ENCODE results near the gene SFXN5.

SFXN5 gene

DNA sequence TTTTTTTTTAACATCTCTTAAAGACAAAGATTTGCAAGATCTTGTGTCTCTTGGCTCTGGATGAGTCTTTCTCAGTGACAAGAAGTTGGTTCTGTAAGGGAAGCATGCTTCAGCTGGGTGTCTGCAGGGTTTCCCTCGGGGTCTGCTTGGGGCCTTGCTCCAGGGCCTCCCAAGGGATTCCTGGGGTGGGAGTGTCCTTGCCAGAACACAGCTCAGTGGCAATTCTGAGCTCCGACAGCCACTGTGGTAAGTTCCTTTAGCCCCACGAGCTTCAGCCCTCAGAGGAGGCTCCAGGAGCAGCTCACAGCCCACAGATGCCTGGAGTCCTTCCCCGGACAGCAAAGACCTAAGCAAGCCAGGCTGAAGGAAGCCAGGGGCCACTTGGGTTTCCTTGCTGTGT lies 101.8 kb downstream of the SFXN5 start:
- DNase-seq = no peak

DNA sequence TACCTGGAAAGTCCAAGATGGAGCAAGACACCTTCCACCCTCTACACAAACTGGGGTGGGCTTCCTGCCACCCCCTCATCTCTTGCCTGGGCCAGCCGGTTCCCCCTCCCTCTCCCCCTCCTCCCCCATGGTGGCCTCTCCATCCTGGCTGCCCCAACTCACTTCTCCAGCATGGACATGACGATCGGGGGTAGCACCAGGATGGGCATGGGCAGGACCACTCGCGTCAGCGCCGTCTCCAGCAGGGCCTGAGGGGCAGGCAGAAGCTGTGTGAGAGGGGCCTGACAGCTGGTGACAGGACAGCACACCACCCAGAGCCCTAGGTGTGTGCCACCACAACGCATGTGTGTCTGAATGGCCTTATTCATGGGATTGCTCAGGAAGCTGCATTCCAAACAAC lies 103.2 kb downstream of the SFXN5 start:
- no peak for DNase-seq

DNA sequence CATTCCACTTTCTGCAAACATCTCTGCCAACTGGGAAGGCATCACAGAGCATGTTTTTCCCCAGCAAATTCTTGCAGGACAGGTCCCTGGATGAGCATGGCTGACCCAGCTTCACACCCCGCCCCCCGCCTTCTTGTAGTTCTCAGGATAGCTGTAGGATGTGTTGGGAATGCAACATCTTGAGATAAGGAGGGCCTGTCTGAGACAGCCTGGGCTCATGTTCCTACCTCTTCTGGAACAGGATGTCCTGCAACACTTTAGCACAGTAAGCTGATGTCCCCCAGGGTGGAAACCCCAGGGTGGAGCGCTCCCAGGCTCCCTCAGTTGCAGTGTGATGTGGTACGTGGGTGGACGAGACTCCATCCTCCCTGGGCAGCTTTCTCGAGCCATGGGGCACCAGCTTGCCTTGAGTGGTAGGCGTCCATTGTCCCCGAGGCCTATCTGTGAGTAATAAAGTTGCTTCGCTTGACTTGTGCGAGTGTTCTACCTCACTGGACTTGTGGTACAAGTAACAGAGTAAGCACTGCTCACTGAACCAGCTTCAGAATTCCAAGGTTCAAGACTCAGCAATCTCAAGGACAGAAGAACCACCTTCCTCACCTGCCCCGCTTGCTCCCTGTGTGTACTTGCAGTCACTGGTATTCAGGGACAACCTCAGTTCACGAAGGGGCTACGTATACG lies 105.6 kb downstream of the SFXN5 start:
- DNase-seq = no peak

DNA sequence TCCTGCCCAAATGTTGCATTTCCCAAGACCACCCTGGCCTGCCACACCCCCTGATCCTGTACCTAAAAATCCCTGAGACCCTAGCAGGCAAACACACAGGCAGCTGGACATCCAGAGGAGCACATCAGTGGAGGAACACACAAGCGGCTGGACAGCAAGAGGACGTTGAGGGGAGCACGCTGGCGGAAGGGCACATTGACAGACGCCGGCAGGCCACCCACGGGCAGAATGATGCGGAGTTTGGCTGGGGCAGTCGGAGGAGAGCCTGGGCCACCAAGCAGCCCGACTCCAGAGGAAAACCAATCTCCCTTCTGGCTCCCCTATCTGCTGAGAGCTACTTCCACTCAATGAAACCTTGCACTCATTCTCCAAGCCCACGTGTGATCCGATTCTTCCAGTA lies 106.5 kb downstream of the SFXN5 start:
- no peak for DNase-seq

DNA sequence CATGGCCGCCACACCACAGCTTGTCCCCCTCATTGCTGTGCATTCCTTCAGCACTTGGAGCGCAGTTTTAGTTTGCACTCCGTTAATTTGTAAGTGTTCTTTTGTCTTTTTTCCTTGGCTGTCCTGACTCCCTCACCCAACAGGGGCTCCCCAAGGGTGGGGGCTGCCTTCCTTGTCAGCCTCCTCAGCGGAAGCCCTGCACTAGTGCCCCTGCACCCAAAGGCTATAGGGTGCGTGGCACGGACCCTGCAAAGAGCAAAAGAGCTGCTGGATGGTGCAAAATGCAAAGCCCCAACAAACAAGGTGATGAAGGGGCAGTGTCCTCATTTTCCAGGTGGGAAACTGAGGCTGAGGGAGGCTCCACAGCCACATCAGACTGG lies 107.4 kb downstream of the SFXN5 start:
- DNase-seq = no peak

DNA sequence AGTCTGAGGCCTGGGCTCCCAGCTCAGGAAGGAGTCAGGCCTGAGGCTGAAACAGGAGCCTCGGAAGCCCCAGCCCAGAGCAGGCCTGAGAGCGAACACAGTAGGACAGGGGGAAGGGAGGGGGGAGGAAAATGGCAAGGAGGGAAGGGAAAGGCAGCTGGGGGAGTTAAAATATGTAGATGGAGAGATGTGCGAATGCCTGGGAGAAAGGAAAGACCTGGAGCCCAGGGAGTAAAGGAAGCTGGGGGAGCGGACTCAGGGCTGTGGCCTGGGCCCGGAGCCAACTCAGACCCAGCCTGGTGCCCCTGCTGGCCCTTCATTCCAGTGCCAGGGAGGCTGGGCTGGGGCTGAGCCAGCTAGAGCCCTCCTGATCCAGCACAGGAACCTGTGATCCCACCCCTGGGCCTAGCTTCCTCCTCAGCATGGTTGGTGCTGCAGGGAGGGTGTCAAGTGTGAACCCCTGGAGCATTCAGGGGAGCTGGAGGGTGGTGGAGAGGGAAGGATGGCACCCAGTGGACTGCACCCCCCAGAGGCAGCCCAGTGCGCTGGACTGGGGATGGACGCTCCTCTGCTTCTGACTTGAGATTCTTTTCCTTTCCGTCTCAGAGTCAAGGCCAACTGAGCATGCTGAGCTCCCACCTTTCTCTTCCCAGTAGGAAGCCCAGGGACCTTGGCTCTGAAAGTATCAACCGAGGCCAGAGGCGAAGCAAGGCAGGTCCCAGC lies 107.9 kb downstream of the SFXN5 start:
- DNase-seq = no peak

DNA sequence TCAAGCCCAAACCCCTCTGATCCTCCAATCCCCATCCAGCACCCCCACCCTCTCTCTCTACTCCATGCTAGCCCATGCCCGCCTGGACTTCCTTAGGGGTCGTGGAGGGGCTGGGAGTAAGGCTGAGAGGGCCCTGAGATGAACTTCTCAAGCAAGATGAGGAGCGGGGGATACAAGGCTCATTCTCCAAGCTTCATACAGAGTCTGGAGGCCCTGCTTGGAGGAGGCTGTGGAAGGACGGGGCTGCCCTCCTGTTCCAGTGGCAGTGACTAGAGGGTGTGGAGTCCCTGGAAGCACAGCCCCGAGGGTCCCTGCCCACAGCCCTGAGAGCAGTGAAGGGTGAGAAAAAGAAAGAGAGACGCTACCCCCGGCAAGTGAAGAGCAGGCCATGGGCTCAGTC lies 108.6 kb downstream of the SFXN5 start:
- no peak for DNase-seq

DNA sequence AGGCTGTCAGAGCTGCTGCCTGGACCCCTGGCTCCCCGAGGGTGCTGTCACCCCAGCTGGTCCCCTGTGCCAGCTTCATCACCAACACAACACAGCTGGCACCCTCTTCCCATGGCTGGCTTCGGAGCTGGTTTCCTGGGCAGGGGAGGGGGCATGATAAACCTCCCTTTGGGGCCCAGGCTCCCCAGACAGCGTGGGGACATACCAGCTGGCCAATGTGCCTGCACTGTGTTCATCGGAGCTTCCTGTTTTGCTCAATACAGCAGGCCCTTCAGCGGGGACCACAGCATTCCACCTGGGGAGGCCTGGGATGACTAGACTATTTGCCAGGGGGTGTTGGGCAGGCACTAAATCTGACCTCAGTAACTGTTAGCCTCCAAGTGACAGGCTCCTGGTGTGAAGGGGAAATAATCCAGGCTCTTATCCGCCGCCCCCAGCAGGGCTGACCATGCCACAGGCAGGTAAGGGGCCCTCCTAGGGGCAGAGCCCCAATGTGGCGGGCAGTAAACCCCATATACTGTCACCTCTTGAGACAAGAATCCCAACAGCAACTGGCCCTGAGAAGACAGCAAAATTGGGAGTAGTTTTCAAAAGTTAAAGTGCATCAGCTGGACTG lies 109.6 kb downstream of the SFXN5 start:
- DNase-seq = no peak

DNA sequence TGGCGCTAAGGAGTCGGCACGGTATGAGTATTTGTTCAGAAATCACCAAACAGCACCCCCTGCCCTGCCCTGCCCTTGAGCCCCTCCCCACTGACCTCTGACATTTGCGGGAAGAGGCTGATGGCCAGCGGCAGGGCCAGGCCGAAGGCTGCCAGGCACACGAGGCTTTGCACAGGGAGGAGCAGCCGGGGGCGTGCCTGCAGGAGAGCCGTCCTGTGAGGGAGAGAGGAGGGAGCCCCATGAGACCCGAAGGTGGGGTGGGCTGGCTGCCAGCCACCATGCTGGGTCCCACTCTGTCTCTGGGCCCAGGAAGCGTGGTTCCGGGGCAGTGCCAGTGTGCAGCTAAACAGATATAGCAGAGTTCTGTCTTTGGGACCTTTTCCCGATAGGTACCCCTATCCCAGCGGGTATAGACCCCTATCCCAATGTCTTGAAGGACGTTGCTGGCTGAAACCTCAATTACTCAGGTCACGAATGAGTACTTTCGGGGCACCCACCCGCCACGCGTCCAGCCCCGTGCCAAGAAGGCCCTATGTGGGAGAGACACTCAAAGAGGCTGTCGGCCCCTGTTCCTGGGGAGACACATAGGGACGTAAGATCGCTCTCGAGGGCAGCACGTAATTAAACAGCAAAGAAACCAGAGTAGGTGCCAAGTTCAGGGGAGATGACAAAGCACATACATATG lies 110.3 kb downstream of the SFXN5 start:
- DNase-seq = no peak

DNA sequence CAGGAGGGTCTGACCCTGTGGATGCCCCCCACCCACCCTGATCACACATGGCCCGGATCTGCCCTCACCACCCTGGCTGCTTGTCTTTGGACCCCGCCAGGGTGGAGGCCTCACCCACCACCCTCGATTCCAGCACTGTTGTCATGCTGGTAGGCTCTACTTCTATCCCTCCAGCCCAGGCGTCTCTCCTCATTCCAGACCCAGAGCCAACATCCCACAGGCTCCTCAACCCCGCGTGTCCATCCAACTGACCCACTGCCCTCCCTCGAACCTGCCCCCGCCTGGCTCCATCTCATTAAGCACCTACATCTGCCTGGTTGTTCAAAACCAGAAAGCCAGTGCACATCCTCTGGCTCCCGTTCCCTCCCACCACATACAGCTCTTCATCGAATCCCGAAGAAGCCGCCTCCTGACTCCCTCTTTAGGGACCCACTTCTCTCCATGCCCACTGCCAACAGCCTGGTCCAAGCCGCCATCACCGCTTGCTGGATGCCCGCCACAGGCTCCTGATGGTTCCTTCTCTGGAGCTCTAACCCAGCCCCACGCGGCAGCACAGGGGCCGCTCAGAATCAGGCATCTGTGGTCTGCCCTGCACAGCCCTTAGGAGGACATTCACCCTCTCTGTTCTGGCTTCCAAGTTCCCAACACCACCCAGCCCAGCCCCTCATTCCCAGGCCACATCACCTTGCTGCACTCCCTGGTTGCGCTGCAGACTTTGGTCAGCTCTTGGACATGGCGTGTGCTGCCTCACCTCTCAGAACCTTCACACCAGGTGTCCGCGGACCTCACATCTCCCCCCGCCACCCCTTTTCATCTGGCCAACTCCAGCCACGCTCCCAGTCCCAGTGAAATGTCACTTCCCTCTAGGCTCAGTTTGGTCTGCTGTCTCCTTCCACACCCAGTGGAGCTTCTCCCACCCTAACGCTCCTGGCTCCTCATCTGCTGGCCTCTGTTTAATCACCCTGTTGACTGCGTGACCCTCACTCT lies 111.2 kb downstream of the SFXN5 start:
- no peak for DNase-seq

DNA sequence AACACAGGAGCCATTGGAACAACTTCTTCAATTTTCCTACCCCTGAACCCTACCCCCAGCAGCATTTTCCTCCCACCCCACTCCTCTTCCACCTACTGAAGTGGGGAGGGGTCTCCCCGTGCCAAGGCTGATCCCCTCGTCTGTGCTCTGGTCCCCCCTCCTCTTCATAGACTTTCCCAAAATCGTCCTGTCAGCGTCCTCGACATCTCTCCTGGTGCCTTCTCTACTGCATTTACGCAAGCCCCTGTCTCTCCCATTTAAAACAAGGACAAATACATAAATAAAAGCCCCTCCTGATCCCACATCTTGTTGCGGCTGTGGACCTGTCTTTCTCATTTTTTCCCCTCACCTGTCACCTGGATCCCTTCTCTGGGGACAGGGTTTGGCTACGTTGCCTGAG lies 112.0 kb downstream of the SFXN5 start:
- DNase-seq = no peak

DNA sequence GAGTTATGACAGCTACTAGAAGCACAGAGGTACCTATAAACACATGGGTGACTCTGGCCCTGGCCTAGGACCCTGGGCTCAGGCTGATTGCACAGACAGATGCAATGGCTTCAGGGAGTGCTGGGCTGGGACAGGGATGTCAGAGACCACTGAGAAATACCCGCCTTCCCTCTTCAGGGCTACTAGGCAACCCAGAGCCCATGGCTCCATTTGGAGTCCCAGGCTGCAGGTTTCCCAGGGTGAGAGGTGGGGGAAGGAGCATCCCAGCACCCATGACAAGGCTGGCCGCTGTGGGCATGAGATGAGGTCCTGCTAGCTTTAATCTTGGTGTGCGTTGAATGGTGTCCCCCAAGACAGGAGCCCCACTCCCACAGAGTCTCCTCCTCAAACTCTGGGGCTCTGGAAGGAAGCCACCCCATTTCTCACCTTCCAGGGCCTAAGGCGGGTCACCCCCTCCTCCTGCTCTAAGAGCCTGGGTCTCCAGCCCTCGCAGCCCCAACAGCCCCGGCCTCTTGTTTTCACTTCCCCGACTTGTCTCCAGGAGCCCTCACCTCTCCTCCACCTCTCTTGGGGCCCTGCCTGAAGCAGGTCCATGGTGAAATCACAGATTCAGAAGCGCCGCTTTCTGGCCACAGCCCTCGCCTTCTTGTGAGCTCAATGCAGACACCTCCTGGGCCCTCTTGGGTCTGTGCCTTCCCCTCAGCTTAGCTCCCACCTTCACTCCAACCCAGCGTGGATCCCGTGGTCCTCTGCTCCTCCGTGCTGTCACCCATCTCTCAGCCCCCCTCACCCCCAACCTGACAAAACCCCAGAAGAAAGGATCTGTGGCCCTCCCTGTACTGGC lies 112.7 kb downstream of the SFXN5 start:
- DNase-seq = no peak

DNA sequence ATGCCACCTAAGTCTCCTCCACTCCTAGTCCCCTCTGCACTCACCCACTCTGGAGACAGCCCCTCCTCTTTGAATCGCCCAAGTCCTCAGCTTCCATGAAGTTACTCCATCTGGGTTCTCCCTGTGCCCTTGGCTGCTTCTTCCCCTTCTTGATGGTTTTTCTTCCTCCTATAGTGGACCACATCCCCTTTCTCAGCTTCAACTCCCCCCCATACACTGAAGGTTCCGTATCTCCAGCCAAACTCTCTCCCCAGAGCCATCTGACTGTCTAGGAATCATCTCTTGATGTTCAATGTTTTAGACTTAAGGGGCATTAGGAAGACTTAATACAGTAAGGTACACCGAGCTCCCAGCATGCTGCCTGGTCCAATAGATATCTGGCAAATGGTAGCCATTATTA lies 114.6 kb downstream of the SFXN5 start:
- no peak for DNase-seq

DNA sequence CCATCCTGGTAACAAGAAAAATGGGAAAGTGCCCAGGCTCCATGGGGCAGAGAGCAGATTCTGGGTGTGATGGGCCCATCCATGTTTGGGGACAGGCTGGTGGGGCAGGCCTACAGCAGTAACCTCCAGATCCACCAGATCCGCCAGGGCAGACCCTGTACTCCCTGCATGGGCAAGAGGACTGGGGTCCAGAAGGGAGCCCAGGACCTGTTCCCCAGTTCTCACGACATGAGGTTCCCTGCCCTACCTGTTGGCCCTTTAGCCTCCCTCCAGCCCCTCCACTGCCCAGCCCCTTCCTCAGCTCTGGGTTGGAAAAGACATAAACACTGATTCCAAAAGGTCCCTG lies 115.5 kb downstream of the SFXN5 start:
- no peak for DNase-seq

DNA sequence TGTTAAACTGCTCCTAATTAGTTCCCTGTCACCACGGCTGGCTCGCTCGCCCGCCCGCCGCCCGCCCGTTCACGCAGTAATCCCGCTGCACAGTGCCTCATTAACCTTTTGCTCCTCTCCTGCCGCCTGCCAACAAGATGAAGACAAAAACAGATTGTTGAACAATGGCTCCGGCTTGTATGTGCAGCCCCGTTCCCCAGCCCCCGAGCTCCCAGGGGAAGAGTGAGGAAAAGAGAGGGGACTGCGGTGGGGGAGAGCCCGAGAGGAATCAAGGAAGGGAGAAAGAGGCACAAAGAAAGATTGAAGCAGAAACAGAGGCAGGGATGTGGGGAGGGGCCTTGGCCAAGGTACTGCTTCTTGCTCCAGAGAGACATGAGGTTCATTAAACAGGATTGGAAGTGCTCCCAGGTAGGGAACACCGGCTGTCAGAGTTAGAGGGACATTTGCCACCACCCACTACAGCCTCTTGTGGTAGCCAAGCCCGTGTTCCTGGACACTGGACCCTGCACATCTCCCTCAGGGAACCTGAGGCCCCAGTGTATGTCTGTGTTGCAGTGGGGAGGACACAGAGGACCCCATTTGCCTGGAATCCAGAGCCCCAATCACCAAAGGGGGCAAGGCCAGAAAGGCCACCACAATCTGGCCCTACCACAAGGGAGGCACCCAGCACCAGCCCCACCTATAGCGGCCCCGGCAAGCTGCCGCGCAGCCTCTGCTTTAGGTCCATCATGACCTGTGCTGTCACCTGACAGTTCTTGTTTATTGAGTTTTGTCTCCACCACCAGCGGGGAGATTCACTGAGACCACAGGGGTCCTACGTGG lies 116.1 kb downstream of the SFXN5 start:
- no peak for DNase-seq

DNA sequence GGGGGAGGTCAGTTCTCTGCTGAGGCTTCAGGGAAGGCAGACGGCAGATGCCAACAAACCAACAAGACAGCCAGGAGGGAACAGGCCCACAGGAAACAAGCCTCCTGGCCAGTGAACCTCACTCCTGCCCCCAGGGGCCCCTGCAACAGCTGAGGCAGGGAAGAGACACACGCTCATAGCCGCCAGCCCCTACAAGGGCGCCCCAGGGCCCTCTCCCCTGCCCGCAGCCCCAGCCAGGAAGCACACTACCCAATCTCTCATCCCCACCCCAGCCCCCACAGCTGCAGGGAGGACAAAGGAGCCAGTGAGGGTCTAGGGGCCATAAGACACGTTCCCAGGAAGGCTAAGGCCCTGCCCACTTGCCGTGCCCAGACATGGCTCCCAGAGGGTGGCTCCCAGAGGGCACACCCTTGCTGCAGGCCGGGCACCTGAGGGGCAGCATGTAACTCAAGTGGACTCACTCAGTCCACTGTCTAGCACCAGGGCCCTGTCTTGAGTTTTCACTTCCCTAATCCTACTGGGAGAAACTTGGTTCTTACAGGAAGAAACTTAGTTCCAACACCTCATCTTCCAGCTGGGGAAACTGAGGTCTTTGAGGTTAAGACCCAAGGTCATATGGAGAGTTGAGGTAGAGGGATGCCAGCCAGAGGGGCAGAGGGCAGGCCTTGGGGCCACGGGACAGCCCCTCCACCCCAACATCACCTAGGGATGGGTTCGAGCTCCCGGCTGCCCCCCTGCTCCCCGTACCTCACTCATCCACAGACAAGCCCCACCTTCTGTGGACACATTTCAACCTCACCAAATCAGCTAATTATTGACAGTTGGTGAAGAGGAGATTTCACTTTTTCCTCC lies 116.9 kb downstream of the SFXN5 start:
- DNase-seq = no peak

DNA sequence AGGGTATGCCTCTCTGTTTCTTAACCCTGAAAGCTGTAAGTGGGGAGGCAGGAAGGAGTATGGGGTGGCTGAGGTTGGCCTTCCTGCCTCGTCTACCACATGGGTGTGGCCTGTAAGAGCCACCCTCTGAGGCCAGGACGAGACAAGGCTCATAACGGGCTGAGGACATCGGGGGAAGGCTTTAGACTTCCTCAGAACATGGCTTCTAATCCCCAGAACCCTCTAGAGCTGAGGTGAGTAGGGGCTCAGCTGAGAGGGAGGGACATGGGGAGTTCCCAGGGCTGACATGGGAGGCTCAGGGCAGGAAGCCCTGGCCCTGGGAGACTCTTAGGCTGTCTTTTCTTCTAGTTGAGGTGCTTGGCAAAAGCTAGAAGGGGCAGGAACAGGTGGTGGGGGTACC lies 117.5 kb downstream of the SFXN5 start:
- DNase-seq = no peak

DNA sequence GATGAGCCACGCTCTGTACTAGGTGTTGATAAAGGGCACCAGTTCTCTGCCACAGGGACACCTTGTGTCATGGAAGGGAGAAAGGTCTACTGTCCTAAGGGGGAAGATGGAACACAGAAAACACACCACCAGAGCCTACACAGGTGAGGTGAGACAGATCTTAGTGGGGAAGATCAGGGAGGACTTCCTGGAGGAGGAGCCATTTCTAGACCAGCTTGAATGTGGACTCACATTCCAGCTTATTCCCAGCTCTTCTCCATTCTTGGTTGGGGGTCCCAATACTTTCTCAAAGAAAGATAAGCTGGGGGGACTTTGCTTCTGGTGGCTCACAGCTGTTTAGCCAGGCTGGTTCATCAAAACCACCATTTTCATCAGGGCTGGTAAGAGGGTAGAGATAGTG lies 118.0 kb downstream of the SFXN5 start:
- no peak for DNase-seq

DNA sequence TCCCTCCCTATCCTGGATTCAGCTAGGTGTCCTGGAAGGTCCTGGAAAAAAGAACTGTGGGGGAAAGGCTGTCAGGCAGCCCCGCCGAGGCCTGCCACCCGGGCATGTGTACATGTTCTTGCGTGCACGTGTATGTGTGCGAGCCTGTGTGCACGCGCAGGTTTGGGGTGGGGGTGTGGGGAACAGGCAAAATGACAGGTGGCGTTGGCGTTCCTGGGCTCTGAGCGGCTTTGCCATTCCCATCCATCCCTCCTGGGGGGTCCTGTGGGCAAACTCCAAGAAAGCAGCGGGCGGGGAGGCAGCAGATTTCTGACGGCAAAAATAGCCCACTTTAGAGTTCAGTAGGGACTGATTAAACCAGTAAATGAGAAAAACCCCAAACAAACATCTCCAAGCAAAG lies 118.6 kb downstream of the SFXN5 start:
- no peak for DNase-seq

Measured in amniotic stem cell (primary cell).